Upper lobe of left lung (tissue), 4 donors: ENCODE data around the gene ZPLD1.

Source experiments
- EP300 ChIP-seq, 4 donors: sonication (generic); formaldehyde crosslinking; IDR thresholded peaks; one replicate each; pipeline ENCODE4 v1.5.1; 2017; ENCODE audit warnings: antibody characterized with exemption in 4 of 4, control low read depth in 2 of 4
- POLR2A ChIP-seq, 4 donors: fragments of 450-650 bp; IDR thresholded peaks; one replicate each; pipeline ENCODE4 v1.5.1; 2016 to 2017; ENCODE audit warnings: antibody characterized with exemption in 4 of 4, mild to moderate bottlenecking in 2 of 4
- TF ChIP-seq, protein P1 (sequence below), 6 experiments: fragments of 450-650 bp in 4 of 6; fragments of 200-600 bp in 2 of 6; sonication (generic) in 2 of 6; IDR thresholded peaks; one replicate each; pipeline ENCODE4 v1.5.1; 2016 to 2019; ENCODE audit warnings: antibody characterized with exemption in 6 of 6

- TF ChIP-seq, protein P1, sequence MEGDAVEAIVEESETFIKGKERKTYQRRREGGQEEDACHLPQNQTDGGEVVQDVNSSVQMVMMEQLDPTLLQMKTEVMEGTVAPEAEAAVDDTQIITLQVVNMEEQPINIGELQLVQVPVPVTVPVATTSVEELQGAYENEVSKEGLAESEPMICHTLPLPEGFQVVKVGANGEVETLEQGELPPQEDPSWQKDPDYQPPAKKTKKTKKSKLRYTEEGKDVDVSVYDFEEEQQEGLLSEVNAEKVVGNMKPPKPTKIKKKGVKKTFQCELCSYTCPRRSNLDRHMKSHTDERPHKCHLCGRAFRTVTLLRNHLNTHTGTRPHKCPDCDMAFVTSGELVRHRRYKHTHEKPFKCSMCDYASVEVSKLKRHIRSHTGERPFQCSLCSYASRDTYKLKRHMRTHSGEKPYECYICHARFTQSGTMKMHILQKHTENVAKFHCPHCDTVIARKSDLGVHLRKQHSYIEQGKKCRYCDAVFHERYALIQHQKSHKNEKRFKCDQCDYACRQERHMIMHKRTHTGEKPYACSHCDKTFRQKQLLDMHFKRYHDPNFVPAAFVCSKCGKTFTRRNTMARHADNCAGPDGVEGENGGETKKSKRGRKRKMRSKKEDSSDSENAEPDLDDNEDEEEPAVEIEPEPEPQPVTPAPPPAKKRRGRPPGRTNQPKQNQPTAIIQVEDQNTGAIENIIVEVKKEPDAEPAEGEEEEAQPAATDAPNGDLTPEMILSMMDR (IDR thresholded peaks at IDR 0.05) = no peak
- no peak for TF ChIP-seq EP300 (IDR thresholded peaks at IDR 0.05)
- TF ChIP-seq POLR2A (IDR thresholded peaks at IDR 0.05) = no peak
Observed at GRCh38 chr3:102471491-102471890, 36.7 kb downstream of the ZPLD1 start.
